HepG2 (cell line): Measurements from ENCODE around the gene STX10. TPM values are rescaled to one million over a fixed set of nuclear protein-coding genes. Genes with fewer than 3 reads are reported as not detected.

Experiments
- ARID4A ChIP-seq: sonication (generic); formaldehyde crosslinking; IDR thresholded peaks from 2 replicates; pipeline ENCODE4 v1.5.0; 2020; ENCODE audit warnings: mild to moderate bottlenecking, missing genetic modification reagents, borderline replicate concordance
- ATF2 ChIP-seq: sonication (generic); formaldehyde crosslinking; IDR thresholded peaks from 2 replicates; pipeline ENCODE4 v1.4.0; 2020; ENCODE audit warnings: missing genetic modification reagents
- ATF4 ChIP-seq, 2 experiments: fragments of 450-650 bp in 1 of 2; sonication (generic) in 1 of 2; formaldehyde crosslinking; IDR thresholded peaks; 2 replicates each; pipeline versions ENCODE4 v1.5.0 to v1.8.0; 2020 to 2022; ENCODE audit warnings: mild to moderate bottlenecking in 1 of 2, missing genetic modification reagents in 1 of 2
- NR2F6 ChIP-seq, 2 experiments: IDR thresholded peaks; 2 replicates each; pipeline ENCODE4 v1.6.1; 2016; ENCODE audit warnings: antibody characterized with exemption in 1 of 2, mild to moderate bottlenecking in 1 of 2
- PLSCR1 ChIP-seq: sonication (generic); formaldehyde crosslinking; IDR thresholded peaks from 2 replicates; pipeline ENCODE4 v1.5.0; 2020; ENCODE audit warnings: missing genetic modification reagents, mild to moderate bottlenecking, borderline replicate concordance
- ZKSCAN5 ChIP-seq: sonication (generic); formaldehyde crosslinking; IDR thresholded peaks from 2 replicates; pipeline ENCODE4 v1.5.1; 2020; ENCODE audit warnings: mild to moderate bottlenecking, missing genetic modification reagents
- ZNF101 ChIP-seq: sonication (generic); formaldehyde crosslinking; IDR thresholded peaks from 2 replicates; pipeline ENCODE4 v1.4.0; 2020; ENCODE audit warnings: mild to moderate bottlenecking, low read depth, missing genetic modification reagents, borderline replicate concordance
- ZNF274 ChIP-seq: sonication (generic); formaldehyde crosslinking; IDR thresholded peaks from 2 replicates; pipeline ENCODE4 v1.5.1; 2020; ENCODE audit warnings: mild to moderate bottlenecking, missing genetic modification reagents
- ZNF30 ChIP-seq: sonication (generic); formaldehyde crosslinking; IDR thresholded peaks from 2 replicates; pipeline ENCODE4 v1.5.0; 2020; ENCODE audit warnings: mild to moderate bottlenecking, missing genetic modification reagents
- ZNF383 ChIP-seq: sonication (generic); formaldehyde crosslinking; IDR thresholded peaks from 2 replicates; pipeline ENCODE4 v1.4.0; 2020; ENCODE audit warnings: missing genetic modification reagents, mild to moderate bottlenecking, borderline replicate concordance
- ZNF430 ChIP-seq: sonication (generic); formaldehyde crosslinking; IDR thresholded peaks from 2 replicates; pipeline ENCODE4 v1.9.0; 2021; ENCODE audit warnings: mild to moderate bottlenecking, missing genetic modification reagents
- ZNF431 ChIP-seq: sonication (generic); formaldehyde crosslinking; IDR thresholded peaks from 2 replicates; pipeline ENCODE4 v1.9.0; 2022; ENCODE audit warnings: missing genetic modification reagents, low read depth, mild to moderate bottlenecking, borderline replicate concordance
- ZNF607 ChIP-seq: sonication (generic); formaldehyde crosslinking; IDR thresholded peaks from 2 replicates; pipeline ENCODE4 v1.5.1; 2020; ENCODE audit warnings: missing genetic modification reagents, mild to moderate bottlenecking, borderline replicate concordance
- polyA plus RNA-seq, 8 experiments: library from polyadenylated mRNA; depleted of rRNA in 3 of 8; stranded (reverse) in 7 of 8; unstranded in 1 of 8; fragments of >200 nt; fragmentation: Illumina TruSeq in 4 of 8; extraction: Trizol in 4 of 8; gene quantifications; 2 replicates each; pipeline versions ENCODE4 v1.2.1 to v1.2.3, GENCODE V29; 2011 to 2016; ENCODE audit warnings: low read depth in 4 of 8, missing spikeins in 1 of 8, mixed read lengths in 1 of 8; ENCODE audit not compliant: insufficient read depth in 1 of 8
- total RNA-seq, 5 experiments: library from RNA; depleted of rRNA; stranded (reverse); fragments of >200 nt; fragmentation: Illumina TruSeq; extraction: Trizol; gene quantifications; 2 replicates each; pipeline ENCODE4 v1.2.3, GENCODE V29; 2016; ENCODE audit warnings: low read depth in 1 of 5

The STX10 gene
- total and polyA plus RNA-seq, 2 of the 13 experiments (the other 11 are each of a cell fraction or from before 2014, with no cell fraction given), result 47.9 to 66.4 TPM

GRCh38 chr19:13152356-13152973 is 2.3 kb upstream of the STX10 start (continued):
- TF ChIP-seq ZNF430 (CRISPR knock-in tag), result peak; percentile 6; the same call in 1 of the 2 replicates
- TF ChIP-seq ARID4A, result no peak; the same call in 1 of the 2 replicates
- TF ChIP-seq NR2F6 (IDR thresholded peaks at IDR 0.05), result peak; percentile 19; the same call in 1 of the 2 replicates
- TF ChIP-seq NR2F6 (CRISPR knock-in tag; IDR thresholded peaks at IDR 0.05), result no peak
- TF ChIP-seq ATF2 (CRISPR knock-in tag), result peak; percentile 61; the same call in 1 of the 2 replicates
- TF ChIP-seq ZNF30 (CRISPR knock-in tag), result 0 out of 2 replicates have a peak, but pooled peaks have one; percentile 58
- peak; percentile 52; the same call in 1 of the 2 replicates for TF ChIP-seq PLSCR1 (CRISPR knock-in tag)
- peak; percentile 21; the same call in 1 of the 2 replicates for TF ChIP-seq ZKSCAN5 (CRISPR knock-in tag)
- TF ChIP-seq ZNF274 (CRISPR knock-in tag), result no peak
- TF ChIP-seq ZNF431, result 0 out of 2 replicates have a peak, but pooled peaks have one; percentile 14
- TF ChIP-seq ZNF383 (CRISPR knock-in tag), result 0 out of 2 replicates have a peak, but pooled peaks have one; percentile 53
- 0 out of 2 replicates have a peak, but pooled peaks have one; percentile 8 for TF ChIP-seq ZNF607 (CRISPR knock-in tag)
- TF ChIP-seq ZNF101, result no peak
- peak in 1 of 2 experiments; percentile 20; a peak in 1 of 4 replicates for TF ChIP-seq ATF4 (CRISPR knock-in tag; IDR thresholded peaks at IDR 0.05)
- TF ChIP-seq, all 625 proteins: peak for 36
